Erythroblast (primary cell): ENCODE results near the gene OAT.
"Not testable (repeated sequence)": the region's sequence is repeated elsewhere in the genome, so short reads cannot be mapped to it uniquely, and the experiment has no call there.

Experiments used
- DNase-seq, 2 experiments: peaks; one replicate each; lab custom pipeline; 2025; lab: John Stamatoyannopoulos, UW
- GATA1 ChIP-seq: IDR thresholded peaks from 2 replicates; pipeline ENCODE4 v1.6.1; 2011; ENCODE audit warnings: low read depth, mild to moderate bottlenecking, control low read depth, low read length, moderate library complexity
- POLR2A ChIP-seq: IDR thresholded peaks from 2 replicates; pipeline ENCODE4 v1.6.1; 2011; ENCODE audit warnings: mild to moderate bottlenecking, low read length

OAT gene

DNA sequence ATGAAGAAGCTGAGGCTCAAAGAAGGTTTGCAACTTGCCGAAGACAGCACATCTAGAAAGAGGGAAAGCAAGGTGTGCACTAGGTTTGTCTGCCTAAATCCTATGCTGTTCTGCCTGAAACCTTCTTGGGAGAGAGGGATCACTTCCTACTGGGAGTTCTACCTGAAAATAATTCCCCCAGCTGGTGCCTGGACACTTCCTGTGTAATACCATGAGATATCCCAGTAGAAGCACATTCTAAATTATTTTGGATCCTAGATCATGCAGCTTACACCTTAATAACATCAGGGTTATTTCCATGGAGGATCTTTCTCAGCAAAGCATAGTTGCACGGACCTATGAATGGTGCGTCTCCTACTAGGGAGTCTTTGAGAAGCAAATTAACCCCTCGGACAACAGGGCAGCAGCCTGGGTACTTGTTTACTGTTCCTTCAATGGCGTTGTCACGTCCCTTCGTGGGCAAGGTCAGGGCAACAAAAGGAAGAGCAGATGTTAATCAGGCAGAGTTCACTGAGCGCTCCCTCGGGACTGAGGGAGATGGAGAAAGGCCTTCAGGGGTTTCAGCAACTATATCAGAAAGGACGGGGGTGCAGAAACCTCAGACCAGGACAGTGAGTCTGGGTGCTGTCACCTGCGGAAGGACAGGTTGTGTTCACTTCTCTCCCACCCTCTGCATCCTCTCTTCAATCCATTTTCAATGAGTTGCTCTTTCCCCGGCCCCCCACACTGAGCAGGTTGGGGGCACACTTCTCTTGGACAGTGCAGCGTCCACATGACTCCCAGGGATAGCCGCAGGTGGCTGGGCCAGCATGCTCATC is 44.0 kb downstream of the OAT start:
- no peak for TF ChIP-seq POLR2A
- no peak for TF ChIP-seq GATA1
- no peak for DNase-seq

DNA sequence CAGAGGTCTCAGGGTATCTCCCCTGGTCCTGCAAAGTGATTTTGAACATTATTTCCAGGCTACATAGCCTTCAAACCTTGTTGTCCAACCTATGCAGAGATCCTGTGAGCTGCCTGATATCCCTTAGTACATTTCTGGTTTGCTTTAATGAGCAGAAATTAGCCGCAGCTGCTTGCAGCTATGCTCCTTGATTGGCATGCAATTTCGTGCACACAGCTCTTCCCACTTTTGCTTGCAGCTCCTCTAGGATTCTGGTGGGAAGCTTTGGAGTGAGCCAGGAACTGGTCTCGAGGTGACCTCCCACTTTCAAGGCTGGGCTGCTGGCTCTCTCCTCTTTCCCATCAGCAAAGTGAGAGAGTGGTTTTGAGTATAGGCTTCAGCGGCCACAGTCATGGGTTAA is 45.8 kb downstream of the OAT start:
- no peak for TF ChIP-seq POLR2A
- no peak for TF ChIP-seq GATA1
- no peak for DNase-seq

DNA sequence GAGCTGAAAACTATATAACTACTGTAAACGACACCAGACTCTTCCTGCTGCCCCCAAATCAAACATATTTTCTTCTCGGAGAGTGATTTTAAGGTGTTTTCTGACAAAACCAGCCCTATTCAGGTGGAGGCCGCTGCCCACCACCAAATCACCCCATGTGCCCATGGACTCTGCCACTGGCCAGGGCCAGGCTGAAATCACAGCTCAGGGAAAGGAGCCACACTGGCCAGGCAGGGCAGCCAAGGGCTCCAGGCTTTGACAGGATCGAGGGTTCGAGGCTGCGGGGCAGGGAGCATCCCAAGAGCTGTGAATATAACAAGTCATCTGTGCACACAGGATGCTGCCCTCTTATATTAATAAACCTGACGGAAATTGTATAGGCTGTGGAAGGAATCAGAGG is 48.3 kb downstream of the OAT start:
- no peak for DNase-seq
- TF ChIP-seq POLR2A: no peak
- no peak for TF ChIP-seq GATA1

DNA sequence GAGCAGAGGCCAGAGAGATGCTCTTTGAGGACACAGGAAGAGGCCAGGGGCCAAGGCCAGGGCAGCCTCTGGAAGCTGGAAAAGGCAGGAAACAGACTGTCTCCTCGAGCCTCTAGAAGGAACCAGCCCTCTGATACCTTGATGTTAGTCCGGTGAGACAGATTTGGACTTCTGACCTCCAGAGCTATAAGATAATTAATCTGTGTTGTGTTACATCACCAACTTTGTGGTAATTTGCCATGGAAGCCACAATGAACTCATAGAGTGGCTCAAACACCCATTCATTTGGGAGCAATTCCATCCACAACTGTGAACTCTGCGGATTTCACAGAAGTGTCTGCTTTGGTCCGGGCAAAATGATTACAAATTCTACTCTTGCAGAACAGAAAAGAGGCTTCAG is 48.7 kb downstream of the OAT start:
- TF ChIP-seq GATA1: no peak
- no peak for TF ChIP-seq POLR2A
- no peak for DNase-seq

DNA sequence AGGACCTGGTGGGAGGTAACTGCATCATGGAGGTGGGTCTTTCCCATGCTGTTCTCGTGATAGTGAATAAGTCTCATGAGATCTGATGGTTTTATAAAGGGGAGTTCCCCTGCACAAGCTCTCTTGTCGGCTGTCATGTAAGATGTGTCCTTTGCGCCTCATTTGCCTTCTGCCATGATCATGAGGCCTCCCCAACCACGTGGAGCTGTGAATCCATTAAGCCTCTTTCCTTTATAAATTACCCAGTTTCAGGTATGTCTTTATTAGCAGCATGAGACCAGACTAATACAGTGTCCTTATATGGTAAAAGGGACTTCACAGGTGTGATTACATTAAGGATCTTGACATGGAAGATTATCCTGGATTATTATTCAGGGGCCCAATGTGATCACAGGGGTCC is 49.2 kb downstream of the OAT start:
- not testable (repeated sequence) for DNase-seq

DNA sequence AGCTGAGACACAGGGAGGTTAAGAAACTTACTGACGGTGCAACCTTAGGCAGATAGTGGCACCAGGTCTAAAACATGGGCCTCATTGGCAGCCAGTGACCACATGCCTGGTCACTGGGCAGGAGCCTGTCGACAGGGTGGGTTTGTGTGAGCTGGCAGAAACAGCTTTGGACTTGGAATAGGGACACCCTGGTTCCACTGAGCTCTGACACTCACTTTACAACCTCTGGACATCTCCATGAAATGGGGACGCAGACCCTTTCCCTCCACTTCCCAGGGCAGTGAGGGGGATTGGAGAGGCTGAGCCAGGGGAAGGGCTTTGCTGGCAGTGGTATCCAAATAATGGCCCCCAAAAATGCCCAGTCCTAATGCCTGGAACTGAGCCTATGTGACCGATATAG is 49.7 kb downstream of the OAT start:
- no peak for DNase-seq
- TF ChIP-seq GATA1 (no peak), POLR2A (no peak)

DNA sequence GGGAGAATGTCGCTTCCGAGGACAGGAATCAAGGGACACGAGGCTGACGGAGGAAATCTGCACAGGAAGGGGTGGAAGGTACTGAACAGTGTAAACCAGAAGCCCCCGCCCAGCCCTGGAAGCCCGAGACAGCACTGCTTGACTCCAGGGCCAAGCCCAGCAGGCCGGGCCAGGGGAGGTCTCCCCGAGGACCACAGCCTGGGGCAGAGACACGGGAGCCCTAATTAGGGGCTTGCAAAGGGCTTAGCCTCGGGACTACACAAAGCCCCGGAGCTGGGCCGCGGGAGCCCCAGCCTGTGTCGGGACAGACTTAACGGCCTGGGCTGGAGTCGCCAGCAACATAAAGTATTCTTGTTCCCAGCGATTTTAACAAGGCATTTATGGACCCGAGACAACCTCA is 50.8 kb downstream of the OAT start:
- TF ChIP-seq GATA1: no peak
- no peak for TF ChIP-seq POLR2A
- no peak for DNase-seq

DNA sequence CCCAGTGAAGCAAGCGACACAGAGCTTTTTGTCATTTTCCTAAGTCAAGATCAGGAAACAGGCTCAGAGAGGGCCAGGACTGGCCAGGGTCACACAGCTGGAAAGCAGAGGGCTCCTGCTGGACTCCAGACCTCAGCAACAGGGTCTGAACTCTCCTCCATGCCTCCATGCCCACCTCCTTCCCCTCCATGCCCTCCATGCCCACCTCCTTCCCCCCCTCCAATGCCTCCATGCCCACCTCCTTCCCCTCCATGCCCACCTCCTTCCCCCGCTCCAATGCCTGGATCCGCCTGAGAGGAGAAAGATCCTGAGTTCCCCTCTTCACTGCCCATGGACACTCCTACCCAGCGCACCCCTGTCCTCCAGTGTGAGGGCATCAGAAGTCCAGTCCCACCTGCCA is 51.3 kb downstream of the OAT start:
- DNase-seq: no peak
- no peak for TF ChIP-seq GATA1
- TF ChIP-seq POLR2A: no peak

DNA sequence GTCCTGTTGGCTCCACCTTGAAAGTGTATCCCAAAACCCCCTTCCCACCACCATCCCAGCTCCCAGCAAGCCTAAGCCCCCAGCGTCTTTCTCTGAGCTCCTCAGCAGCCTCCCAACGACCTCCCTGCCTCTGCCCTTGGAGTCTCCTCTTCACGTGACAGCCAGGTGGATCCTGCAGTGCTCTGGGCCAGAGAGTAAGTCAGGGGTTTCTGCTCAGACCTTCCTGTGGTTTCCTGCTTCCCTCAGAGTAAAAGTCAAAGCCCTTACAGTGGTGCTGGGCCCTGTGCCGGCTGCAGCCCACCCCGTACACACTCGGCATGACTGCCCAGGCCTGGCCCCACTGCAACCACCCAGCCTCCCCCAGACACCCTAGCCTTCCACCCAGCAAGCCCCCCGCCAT is 51.9 kb downstream of the OAT start:
- DNase-seq: no peak
- TF ChIP-seq GATA1 (no peak), POLR2A (no peak)

DNA sequence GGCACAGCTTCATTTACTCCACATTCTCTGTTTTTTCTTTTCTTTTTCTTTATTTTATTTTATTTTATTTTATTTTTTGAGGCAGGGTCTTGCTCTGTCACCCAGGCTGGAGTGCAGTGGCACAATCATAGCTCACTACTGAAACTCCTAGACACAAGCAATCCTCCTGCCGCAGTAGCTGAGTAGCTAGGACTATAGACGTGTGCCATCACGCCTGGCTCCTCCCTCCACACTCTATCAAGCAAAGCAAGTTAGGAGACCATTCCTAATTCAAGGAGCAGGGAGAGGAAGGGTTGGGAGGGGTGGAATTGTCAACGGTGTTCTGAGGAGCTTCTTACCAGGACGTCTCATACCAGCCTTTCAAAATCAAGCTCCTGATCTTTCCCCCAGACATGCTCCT is 52.4 kb downstream of the OAT start:
- DNase-seq: no peak
- TF ChIP-seq GATA1: no peak

DNA sequence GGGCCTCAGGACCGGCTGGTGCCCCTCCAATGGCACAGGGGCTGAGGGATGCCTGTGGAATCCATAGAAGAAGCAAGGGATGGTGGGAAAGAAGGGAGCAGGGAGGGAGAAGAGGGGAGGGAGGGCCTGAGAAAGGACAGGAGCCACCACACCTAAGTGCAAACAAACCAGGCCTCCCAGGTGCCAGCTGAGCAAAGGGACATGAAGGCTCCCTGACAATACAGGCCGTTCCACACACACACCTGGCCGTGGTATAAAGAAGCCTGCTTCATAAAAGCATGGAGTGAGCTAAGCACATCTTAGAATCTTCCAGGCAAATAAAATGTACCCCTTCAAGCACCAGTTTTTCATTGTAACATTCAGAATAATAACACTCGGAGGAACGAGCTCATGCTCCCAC is 54.0 kb downstream of the OAT start:
- TF ChIP-seq GATA1: no peak
- TF ChIP-seq POLR2A: no peak
- DNase-seq: no peak

DNA sequence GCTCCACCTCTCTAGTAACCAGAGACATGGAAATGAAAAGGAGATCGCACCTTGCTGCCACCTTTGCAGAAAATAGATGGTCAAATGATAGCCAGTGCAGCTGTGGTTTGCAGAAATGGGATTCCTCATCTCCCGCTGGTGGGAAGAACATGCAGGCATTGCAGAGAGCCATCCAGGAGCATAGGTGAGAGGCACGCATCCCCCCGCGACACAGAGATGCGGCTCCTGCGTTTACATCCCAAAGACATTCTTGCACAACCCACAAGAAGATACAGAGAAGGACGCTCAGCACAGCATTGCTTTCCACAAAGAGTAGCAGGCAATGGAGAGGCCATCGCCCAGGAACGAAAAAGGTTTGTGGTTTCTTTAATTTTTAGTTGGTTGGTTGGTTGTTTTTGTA is 56.2 kb downstream of the OAT start:
- no peak for DNase-seq
- TF ChIP-seq GATA1 (no peak), POLR2A (no peak)

DNA sequence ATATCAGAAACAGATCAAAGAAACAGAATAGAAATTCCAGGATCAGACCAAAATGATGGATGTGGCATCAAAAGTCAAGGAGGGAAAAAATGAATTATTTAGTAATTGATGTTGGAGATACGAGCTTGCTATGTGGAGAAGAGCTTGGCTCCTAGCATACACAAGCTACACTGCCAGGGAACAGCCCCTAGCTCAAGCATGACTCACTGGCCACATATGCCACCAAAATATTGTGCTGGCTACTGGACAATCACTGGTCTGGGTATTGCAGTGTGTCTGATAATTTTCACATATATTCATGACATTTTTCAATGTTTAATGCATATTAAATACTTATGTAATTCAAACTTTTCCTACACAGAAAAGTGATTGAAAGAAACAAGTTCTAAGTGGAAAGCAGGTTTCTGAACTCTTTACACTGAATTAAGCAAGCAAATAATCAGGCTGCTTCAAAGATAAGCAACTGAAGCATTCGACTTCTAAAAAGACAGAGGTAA is 59.3 kb downstream of the OAT start:
- TF ChIP-seq GATA1 (no peak), POLR2A (no peak)
- no peak for DNase-seq

DNA sequence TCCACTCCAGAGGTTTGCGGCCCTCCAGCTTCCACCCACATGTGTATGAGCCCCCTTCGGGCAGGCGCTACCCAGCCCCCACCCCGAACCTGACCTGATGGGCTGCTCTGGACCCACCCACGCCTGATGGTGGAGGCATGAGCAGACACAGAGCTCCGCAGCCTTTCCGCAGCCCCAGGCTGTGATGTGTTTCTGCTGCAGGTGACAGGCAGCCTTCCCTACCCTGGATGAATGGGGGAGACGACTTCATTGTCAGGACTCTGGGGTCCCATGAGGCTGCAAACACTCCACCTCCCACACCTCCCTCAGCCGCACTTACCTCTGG is 61.2 kb downstream of the OAT start:
- no peak for DNase-seq
- TF ChIP-seq POLR2A (no peak), GATA1 (no peak)

DNA sequence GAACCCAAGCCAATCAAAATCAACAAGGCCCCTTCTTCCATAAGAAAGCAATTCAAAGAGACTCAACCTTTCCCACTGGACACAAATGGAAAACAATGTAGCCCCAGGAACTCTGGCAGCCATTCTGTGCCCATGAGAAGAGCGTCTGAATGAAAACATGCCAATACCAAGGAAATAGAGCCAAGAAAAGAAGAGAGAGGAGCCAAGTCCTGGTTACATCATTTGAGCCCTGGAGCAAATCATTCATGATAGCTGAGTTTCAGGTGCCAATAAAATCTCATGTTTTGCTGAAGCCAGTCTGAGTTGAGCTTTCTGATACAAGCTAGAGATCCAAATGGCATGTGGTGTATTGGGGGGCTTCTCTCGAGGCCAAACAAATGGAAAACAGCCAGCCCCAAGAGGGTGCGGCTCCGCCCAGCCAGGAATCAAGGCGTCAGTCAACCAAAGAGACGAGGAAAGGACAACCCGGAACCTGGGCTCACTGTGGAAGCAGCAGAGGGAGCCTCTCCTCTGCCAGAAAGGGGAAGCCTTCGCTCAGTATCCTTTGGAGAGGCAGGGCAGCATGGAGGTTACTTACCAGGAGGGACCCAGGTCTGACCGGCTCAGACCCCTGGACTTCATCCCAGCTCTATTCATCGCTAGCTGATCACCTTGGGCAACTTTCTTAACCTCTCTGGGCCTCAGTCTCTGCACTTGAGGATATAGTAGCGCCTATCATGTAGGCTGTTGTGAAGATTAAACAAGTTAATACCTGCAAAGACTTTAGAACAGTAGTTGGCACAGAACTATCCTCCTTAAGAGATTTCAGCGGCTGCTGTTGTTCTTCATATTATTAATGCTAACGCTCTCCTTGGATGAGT is 61.8 kb downstream of the OAT start:
- no peak for DNase-seq
- TF ChIP-seq POLR2A (no peak), GATA1 (no peak)
